HEK293 (cell line): Measurements from ENCODE around the gene MAP3K14.
A peak's percentile ranks its signal among the peaks of the same experiment; 100 is the strongest.

ENCODE experiments used
- CTCF ChIA-PET: fragments of 350-600 bp; formaldehyde crosslinking; extraction: SDS; loops from one replicate; lab custom pipeline; 2021; ENCODE audit warnings: antibody characterized with exemption; lab: Yijun Ruan, JAX
- POLR2A ChIA-PET: fragments of 300-600 bp; formaldehyde crosslinking; extraction: SDS; loops from one replicate; lab custom pipeline; 2020; ENCODE audit warnings: antibody characterized with exemption, inconsistent platforms; lab: Yijun Ruan, JAX
- H3K27ac ChIP-seq: fragments of 200-500 bp; sonication (Bioruptor generic); 2 replicates; pipeline ENCODE4 v1.5.1; 2014; ENCODE audit warnings: low read depth, low read length, control low read depth, inconsistent platforms; ENCODE audit errors: extremely low read depth
- H3K36me3 ChIP-seq, 2 experiments: fragments of 200-500 bp in 1 of 2; sonication (Bioruptor generic) in 1 of 2; 1 replicate in 1 of 2; 2 replicates in 1 of 2; pipeline ENCODE4 v1.5.1; 2014 to 2017; ENCODE audit warnings: inconsistent platforms in 2 of 2, low read length in 2 of 2; ENCODE audit not compliant: control insufficient read depth in 2 of 2, insufficient read depth in 1 of 2
- H3K4me1 ChIP-seq: fragments of 200-500 bp; sonication (Bioruptor generic); 2 replicates; pipeline ENCODE4 v1.5.1; 2014; ENCODE audit warnings: mild to moderate bottlenecking, low read length, inconsistent platforms; ENCODE audit not compliant: control insufficient read depth, insufficient read depth
- H3K4me3 ChIP-seq: 2 replicates; pipeline ENCODE4 v1.5.1; 2011; ENCODE audit warnings: low read depth, mild to moderate bottlenecking, control low read depth, low read length, moderate library complexity
- H3K9me3 ChIP-seq: fragments of 200-500 bp; sonication (Bioruptor generic); 2 replicates; pipeline ENCODE4 v1.5.1; 2014; ENCODE audit warnings: low read depth, low read length, inconsistent platforms; ENCODE audit not compliant: control insufficient read depth, insufficient read depth
- BCL11A ChIP-seq: fragments of 450-650 bp; formaldehyde crosslinking; IDR thresholded peaks from 2 replicates; pipeline ENCODE4 v1.5.1; 2016; ENCODE audit warnings: low read depth, missing biosample characterization, missing genetic modification characterization
- EGR2 ChIP-seq: fragments of 450-650 bp; formaldehyde crosslinking; IDR thresholded peaks from 2 replicates; pipeline ENCODE4 v1.5.1; 2016; ENCODE audit warnings: low read depth, missing biosample characterization, missing genetic modification characterization
- YY1 ChIP-seq: fragments of 450-650 bp; formaldehyde crosslinking; IDR thresholded peaks from 2 replicates; pipeline ENCODE4 v1.5.1; 2018; ENCODE audit warnings: missing biosample characterization, missing genetic modification characterization
- ZBTB20 ChIP-seq: fragments of 450-650 bp; formaldehyde crosslinking; IDR thresholded peaks from 2 replicates; pipeline ENCODE4 v1.5.1; 2016; ENCODE audit warnings: missing biosample characterization, missing genetic modification characterization
- ZFHX2 ChIP-seq: fragments of 450-650 bp; formaldehyde crosslinking; conservative IDR thresholded peaks from 2 replicates; pipeline ENCODE4 v1.5.1; 2016; ENCODE audit warnings: missing biosample characterization, missing genetic modification characterization
- ZFP37 ChIP-seq: fragments of 450-650 bp; formaldehyde crosslinking; IDR thresholded peaks from 2 replicates; pipeline ENCODE4 v1.5.1; 2016; ENCODE audit warnings: missing biosample characterization, missing genetic modification characterization
- ZNF140 ChIP-seq: fragments of 450-650 bp; formaldehyde crosslinking; IDR thresholded peaks from 2 replicates; pipeline ENCODE4 v1.5.1; 2016; ENCODE audit warnings: missing biosample characterization, missing genetic modification characterization
- ZNF211 ChIP-seq: fragments of 450-650 bp; formaldehyde crosslinking; IDR thresholded peaks from 2 replicates; pipeline ENCODE4 v1.5.1; 2016; ENCODE audit warnings: low read depth, missing biosample characterization, missing genetic modification characterization
- ZNF266 ChIP-seq: fragments of 450-650 bp; formaldehyde crosslinking; IDR thresholded peaks from 2 replicates; pipeline ENCODE4 v1.5.1; 2016; ENCODE audit warnings: missing biosample characterization, missing genetic modification characterization, low read depth
- ZNF48 ChIP-seq: fragments of 450-650 bp; formaldehyde crosslinking; IDR thresholded peaks from 2 replicates; pipeline ENCODE4 v1.5.1; 2016; ENCODE audit warnings: missing biosample characterization, missing genetic modification characterization
- ZNF501 ChIP-seq: fragments of 450-650 bp; formaldehyde crosslinking; IDR thresholded peaks from 2 replicates; pipeline ENCODE4 v1.5.1; 2016; ENCODE audit warnings: missing biosample characterization, missing genetic modification characterization
- ZNF529 ChIP-seq: fragments of 450-650 bp; formaldehyde crosslinking; IDR thresholded peaks from 2 replicates; pipeline ENCODE4 v1.5.1; 2017; ENCODE audit warnings: missing genetic modification characterization, missing biosample characterization; ENCODE audit not compliant: insufficient replicate concordance
- ZNF549 ChIP-seq: fragments of 450-650 bp; IDR thresholded peaks from 2 replicates; pipeline ENCODE4 v1.5.1; 2018; ENCODE audit warnings: missing biosample characterization, missing genetic modification characterization, mild to moderate bottlenecking, inconsistent platforms, moderate library complexity
- ZNF560 ChIP-seq: fragments of 450-650 bp; formaldehyde crosslinking; IDR thresholded peaks from 2 replicates; pipeline ENCODE4 v1.5.1; 2017; ENCODE audit warnings: missing biosample characterization, missing genetic modification characterization, borderline replicate concordance
- ZNF600 ChIP-seq: fragments of 450-650 bp; formaldehyde crosslinking; IDR thresholded peaks from 2 replicates; pipeline ENCODE4 v1.5.1; 2016; ENCODE audit warnings: missing biosample characterization, missing genetic modification characterization
- ZNF658 ChIP-seq: fragments of 450-650 bp; formaldehyde crosslinking; IDR thresholded peaks from 2 replicates; pipeline ENCODE4; 2016; ENCODE audit warnings: missing biosample characterization, missing genetic modification characterization
- ZNF701 ChIP-seq: fragments of 450-650 bp; formaldehyde crosslinking; IDR thresholded peaks from 2 replicates; pipeline ENCODE4 v1.5.1; 2016; ENCODE audit warnings: missing biosample characterization, missing genetic modification characterization
- ZNF785 ChIP-seq: fragments of 450-650 bp; formaldehyde crosslinking; IDR thresholded peaks from 2 replicates; pipeline ENCODE4 v1.5.1; 2016; ENCODE audit warnings: missing biosample characterization, missing genetic modification characterization
- ZNF791 ChIP-seq: fragments of 450-650 bp; formaldehyde crosslinking; IDR thresholded peaks from 2 replicates; pipeline ENCODE4 v1.5.1; 2016; ENCODE audit warnings: missing biosample characterization, missing genetic modification characterization
- ZSCAN30 ChIP-seq: fragments of 450-650 bp; IDR thresholded peaks from 2 replicates; pipeline ENCODE4 v1.5.1; 2018; ENCODE audit warnings: missing biosample characterization, mild to moderate bottlenecking, missing genetic modification characterization, moderate library complexity
- TF ChIP-seq, protein P1 (sequence below): fragments of 450-650 bp; formaldehyde crosslinking; IDR thresholded peaks from 2 replicates; pipeline ENCODE4 v1.5.1; 2016; ENCODE audit warnings: missing biosample characterization, missing genetic modification characterization, borderline replicate concordance
- TF ChIP-seq, protein P2 (sequence below): fragments of 450-650 bp; formaldehyde crosslinking; IDR thresholded peaks from 2 replicates; pipeline ENCODE4 v1.5.1; 2016; ENCODE audit warnings: missing biosample characterization, missing genetic modification characterization
- TF ChIP-seq, protein P3 (sequence below): fragments of 450-650 bp; formaldehyde crosslinking; IDR thresholded peaks from 2 replicates; pipeline ENCODE4 v1.5.1; 2017; ENCODE audit warnings: missing biosample characterization, missing genetic modification characterization
- TF ChIP-seq, protein P4 (sequence below): fragments of 450-650 bp; formaldehyde crosslinking; IDR thresholded peaks from 2 replicates; pipeline ENCODE4 v1.5.1; 2016; ENCODE audit warnings: missing biosample characterization, missing genetic modification characterization

MAP3K14 gene

DNA sequence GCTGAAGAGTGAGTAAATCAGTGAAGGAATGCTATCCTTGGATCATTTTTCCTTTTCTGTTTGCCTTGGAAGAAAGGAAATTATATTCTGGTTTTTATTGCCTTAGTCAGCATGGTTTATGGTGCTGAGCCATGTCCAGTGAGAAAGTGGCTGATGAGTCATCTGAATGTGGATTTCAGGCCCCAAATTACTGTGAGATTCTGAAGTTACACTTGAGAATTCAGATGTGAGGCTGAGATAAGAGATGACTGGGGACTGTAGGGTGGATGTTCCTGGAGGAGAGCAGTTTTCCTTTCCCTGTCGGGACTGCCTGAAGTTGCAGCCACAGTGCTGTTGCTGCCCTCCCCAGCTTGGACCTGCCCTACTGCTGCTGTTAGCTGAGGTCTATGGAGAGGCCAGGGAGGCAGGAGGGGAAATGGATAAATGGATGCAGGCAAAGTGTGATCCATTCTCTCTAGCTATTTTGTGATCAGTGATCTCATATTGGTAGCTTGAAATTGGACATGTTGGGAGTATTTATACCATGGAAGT lies 4.2 kb upstream of the MAP3K14 start (continued):
- TF ChIP-seq, protein P1, sequence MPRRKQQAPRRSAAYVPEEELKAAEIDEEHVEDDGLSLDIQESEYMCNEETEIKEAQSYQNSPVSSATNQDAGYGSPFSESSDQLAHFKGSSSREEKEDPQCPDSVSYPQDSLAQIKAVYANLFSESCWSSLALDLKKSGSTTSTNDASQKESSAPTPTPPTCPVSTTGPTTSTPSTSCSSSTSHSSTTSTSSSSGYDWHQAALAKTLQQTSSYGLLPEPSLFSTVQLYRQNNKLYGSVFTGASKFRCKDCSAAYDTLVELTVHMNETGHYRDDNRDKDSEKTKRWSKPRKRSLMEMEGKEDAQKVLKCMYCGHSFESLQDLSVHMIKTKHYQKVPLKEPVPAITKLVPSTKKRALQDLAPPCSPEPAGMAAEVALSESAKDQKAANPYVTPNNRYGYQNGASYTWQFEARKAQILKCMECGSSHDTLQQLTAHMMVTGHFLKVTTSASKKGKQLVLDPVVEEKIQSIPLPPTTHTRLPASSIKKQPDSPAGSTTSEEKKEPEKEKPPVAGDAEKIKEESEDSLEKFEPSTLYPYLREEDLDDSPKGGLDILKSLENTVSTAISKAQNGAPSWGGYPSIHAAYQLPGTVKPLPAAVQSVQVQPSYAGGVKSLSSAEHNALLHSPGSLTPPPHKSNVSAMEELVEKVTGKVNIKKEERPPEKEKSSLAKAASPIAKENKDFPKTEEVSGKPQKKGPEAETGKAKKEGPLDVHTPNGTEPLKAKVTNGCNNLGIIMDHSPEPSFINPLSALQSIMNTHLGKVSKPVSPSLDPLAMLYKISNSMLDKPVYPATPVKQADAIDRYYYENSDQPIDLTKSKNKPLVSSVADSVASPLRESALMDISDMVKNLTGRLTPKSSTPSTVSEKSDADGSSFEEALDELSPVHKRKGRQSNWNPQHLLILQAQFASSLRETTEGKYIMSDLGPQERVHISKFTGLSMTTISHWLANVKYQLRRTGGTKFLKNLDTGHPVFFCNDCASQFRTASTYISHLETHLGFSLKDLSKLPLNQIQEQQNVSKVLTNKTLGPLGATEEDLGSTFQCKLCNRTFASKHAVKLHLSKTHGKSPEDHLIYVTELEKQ (tag by site-specific recombination) = peak; percentile 97
- no peak for TF ChIP-seq ZNF549 (tag by site-specific recombination)
- TF ChIP-seq ZNF501 = no peak; the same call in 1 of the 2 replicates
- no peak for TF ChIP-seq ZNF211 (tag by site-specific recombination)
- TF ChIP-seq ZNF791 (tag by site-specific recombination) = no peak
- no peak for TF ChIP-seq YY1
- TF ChIP-seq ZBTB20 = peak; percentile 85
- no peak for TF ChIP-seq ZNF701 (tag by site-specific recombination)
- no peak for TF ChIP-seq ZNF560 (tag by site-specific recombination)

DNA sequence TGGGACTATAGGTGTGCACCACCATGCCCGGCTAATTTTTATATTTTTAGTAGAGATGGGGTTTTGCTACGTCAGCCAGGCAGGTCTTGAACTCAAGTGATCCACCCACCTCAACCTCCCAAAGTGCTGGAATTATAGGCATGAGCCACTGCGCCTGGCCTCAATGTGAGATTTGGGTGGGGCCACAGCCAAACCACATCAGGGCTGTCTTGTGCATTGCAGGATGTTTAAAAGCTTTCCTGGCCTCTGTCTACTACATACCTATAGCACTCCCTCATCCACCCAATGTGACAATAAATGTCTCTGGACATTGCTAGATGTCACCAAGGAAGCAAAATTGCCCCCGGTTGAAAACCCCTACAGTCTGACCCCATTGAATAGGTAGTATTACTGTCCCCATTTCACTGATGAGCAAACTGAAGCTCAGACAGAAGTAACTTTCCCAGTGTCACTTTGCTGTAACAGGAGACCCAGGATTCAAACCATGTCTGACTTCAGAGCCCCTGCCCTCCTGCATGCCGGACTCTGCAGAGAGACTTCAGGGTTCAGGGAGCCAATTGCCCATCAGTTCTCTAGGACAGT lies 3.6 kb upstream of the MAP3K14 start:
- H3K4me1 ChIP-seq = peaks cover 38% of the 10 kb centered on the region
- no peaks in the 10 kb centered on the region for H3K36me3 ChIP-seq
- peak; percentile 10; the same call in 1 of the 2 replicates for TF ChIP-seq ZFHX2 (tag by site-specific recombination)
- no peak for TF ChIP-seq ZNF785 (tag by site-specific recombination)
- TF ChIP-seq ZSCAN30 (tag by site-specific recombination) = no peak
- TF ChIP-seq, protein P2, sequence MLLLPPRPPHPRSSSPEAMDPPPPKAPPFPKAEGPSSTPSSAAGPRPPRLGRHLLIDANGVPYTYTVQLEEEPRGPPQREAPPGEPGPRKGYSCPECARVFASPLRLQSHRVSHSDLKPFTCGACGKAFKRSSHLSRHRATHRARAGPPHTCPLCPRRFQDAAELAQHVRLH = 0 out of 2 replicates have a peak, but pooled peaks have one; percentile 69
- 0 out of 2 replicates have a peak, but pooled peaks have one; percentile 20 for TF ChIP-seq EGR2
- no peak for TF ChIP-seq ZNF48 (tag by site-specific recombination)
- H3K9me3 ChIP-seq = no peaks in the 10 kb centered on the region
- no peak overlapping the region for H3K4me3 ChIP-seq
- ChIA-PET POLR2A (interaction anchor here (0.9 to 1.9 kb wide), 7 partner anchors 14 to 172 kb away, joined by 3 to 7 read pairs (median 5); partner anchors contain the start of gene HEXIM1), CTCF (interaction anchor here (0.5 to 7.2 kb wide), 8 partner anchors 12 to 769 kb away, joined by 3 to 78 read pairs (median 4); partner anchors contain the start of gene ACBD4)
- peak overlapping the region; percentile 63 for H3K27ac ChIP-seq

DNA sequence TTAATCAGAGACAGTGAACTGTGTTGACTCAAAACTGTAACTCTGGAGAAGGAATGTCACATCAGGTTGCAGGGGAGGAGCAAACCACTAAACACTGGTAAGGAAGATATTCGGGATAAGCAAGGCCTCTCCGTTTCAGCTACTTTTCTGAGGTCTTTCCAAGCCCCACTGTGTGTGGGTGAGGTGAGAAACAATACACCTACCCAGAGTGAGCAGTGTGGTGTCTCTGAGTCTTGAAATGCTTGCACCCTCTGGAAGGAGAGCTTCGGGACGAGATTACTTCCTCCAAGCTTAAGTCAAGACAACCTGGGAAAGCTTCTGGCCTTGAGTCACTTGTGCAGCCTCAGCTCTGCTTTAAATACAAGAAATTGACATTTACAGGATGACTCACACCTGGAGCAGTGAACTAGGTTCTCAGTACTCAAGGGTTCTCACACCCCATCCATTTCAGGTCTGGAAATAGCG lies 2.5 kb upstream of the MAP3K14 start:
- H3K4me1 ChIP-seq = peaks cover 45% of the 10 kb centered on the region
- ChIA-PET CTCF (interaction anchor here (0.6 to 7.2 kb wide), 10 partner anchors 13 to 464 kb away, joined by 3 to 78 read pairs (median 3); partner anchors contain the start of gene ACBD4), POLR2A (interaction anchor here (0.6 to 1.4 kb wide), 6 partner anchors 19 to 167 kb away, joined by 3 to 4 read pairs (median 3); no protein-coding TSS in a partner anchor)
- TF ChIP-seq, protein P3, sequence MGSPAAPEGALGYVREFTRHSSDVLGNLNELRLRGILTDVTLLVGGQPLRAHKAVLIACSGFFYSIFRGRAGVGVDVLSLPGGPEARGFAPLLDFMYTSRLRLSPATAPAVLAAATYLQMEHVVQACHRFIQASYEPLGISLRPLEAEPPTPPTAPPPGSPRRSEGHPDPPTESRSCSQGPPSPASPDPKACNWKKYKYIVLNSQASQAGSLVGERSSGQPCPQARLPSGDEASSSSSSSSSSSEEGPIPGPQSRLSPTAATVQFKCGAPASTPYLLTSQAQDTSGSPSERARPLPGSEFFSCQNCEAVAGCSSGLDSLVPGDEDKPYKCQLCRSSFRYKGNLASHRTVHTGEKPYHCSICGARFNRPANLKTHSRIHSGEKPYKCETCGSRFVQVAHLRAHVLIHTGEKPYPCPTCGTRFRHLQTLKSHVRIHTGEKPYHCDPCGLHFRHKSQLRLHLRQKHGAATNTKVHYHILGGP (tag by site-specific recombination) = no peak
- TF ChIP-seq BCL11A (no peak), EGR2 (peak; percentile 33; the same call in 1 of the 2 replicates), ZNF658 (tag by site-specific recombination) (no peak), ZNF529 (tag by site-specific recombination) (no peak), ZNF600 (tag by site-specific recombination) (peak; percentile 69), ZNF266 (tag by site-specific recombination) (no peak), ZNF140 (tag by site-specific recombination) (no peak), ZFP37 (tag by site-specific recombination) (no peak)
- TF ChIP-seq, protein P4, sequence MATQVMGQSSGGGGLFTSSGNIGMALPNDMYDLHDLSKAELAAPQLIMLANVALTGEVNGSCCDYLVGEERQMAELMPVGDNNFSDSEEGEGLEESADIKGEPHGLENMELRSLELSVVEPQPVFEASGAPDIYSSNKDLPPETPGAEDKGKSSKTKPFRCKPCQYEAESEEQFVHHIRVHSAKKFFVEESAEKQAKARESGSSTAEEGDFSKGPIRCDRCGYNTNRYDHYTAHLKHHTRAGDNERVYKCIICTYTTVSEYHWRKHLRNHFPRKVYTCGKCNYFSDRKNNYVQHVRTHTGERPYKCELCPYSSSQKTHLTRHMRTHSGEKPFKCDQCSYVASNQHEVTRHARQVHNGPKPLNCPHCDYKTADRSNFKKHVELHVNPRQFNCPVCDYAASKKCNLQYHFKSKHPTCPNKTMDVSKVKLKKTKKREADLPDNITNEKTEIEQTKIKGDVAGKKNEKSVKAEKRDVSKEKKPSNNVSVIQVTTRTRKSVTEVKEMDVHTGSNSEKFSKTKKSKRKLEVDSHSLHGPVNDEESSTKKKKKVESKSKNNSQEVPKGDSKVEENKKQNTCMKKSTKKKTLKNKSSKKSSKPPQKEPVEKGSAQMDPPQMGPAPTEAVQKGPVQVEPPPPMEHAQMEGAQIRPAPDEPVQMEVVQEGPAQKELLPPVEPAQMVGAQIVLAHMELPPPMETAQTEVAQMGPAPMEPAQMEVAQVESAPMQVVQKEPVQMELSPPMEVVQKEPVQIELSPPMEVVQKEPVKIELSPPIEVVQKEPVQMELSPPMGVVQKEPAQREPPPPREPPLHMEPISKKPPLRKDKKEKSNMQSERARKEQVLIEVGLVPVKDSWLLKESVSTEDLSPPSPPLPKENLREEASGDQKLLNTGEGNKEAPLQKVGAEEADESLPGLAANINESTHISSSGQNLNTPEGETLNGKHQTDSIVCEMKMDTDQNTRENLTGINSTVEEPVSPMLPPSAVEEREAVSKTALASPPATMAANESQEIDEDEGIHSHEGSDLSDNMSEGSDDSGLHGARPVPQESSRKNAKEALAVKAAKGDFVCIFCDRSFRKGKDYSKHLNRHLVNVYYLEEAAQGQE (tag by site-specific recombination) = no peak

More for the DNA sequence above, 2.5 kb upstream of the MAP3K14 start:
- Histone ChIP-seq H3K4me3 (no peak overlapping the region), H3K27ac (peak overlapping the region; percentile 54), H3K36me3 (no peaks in the 10 kb centered on the region), H3K9me3 (no peaks in the 10 kb centered on the region)
